ENCODE measurements around the gene PACSIN1. TPM values are rescaled to one million over a fixed set of nuclear protein-coding genes. Genes with fewer than 3 reads are reported as not detected.

PACSIN1 gene
- total RNA-seq, 1 donor from 2014 or later, result not detected

- Mint-ChIP-seq H3K9me3 (no peaks in the 10 kb centered on the region), H3K36me3 (ENCODE audit: low read depth) (no peaks in the 10 kb centered on the region), H3K4me3 (ENCODE audit: low read depth) (no peak overlapping the region), H3K4me1 (ENCODE audit: low read depth) (peaks cover 6% of the 10 kb centered on the region), H3K27me3 (ENCODE audit: low read depth) (peaks cover 19% of the 10 kb centered on the region), H3K27ac (no peak overlapping the region)
- DNase-seq (ENCODE audit: low spot score), result no peak
- intact Hi-C loops (cut with micrococcal nuclease), result no loop called here
Measured at GRCh38 chr6:34462551-34462971, 3.3 kb upstream of the PACSIN1 start.

DNA sequence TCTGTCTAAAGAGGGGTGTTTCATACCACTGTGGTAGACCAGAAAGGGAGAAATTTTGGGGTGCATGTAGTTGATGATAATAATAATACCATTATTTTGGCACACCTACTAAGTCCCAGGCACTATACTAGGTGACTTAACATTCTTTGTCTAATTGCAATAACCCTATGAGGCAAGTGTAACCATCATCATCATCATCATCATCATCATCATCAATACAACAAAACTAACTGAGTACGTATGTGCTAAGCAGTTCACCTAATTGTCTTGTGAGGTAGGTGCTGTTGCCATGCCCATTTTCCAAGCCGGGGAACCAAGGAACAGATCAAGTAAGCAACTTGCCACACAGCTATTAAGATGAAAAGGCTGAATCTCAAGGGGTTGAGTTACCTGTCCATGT lies 2.6 kb upstream of the PACSIN1 start:
- Mint-ChIP-seq H3K36me3 (ENCODE audit: low read depth) (no peaks in the 10 kb centered on the region), H3K27me3 (ENCODE audit: low read depth) (peaks cover 19% of the 10 kb centered on the region), H3K4me3 (ENCODE audit: low read depth) (no peak overlapping the region), H3K4me1 (ENCODE audit: low read depth) (peaks cover 6% of the 10 kb centered on the region), H3K9me3 (no peaks in the 10 kb centered on the region), H3K27ac (no peak overlapping the region)
- no peak for DNase-seq (ENCODE audit: low spot score)
- intact Hi-C loops (cut with micrococcal nuclease), result no loop called here

DNA sequence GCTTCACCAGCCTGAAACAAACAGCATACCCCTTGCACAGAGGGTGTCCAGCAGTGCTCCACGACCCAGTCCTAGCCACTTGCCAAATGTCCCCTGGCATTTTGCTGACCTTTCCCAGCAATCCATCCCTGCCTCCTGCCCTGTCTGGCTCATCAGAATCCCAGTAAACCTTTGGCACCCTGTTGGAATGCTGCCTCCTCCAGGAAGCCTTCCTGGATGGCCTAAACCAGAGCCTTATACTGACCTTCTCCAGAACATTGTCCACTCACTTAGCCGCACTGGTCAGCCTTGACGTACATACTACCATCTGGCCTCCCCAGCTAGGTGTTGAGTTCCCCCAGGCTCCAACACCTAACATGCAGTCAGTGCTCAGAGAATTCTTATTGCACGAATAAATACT lies 2.0 kb upstream of the PACSIN1 start:
- DNase-seq (ENCODE audit: low spot score), result no peak
- no peaks in the 10 kb centered on the region for H3K36me3 Mint-ChIP-seq (ENCODE audit: low read depth)
- H3K9me3 Mint-ChIP-seq, result no peaks in the 10 kb centered on the region
- no peak overlapping the region for H3K4me3 Mint-ChIP-seq (ENCODE audit: low read depth)
- intact Hi-C loops (cut with micrococcal nuclease), result no loop called here
- H3K27ac Mint-ChIP-seq, result no peak overlapping the region
- H3K4me1 Mint-ChIP-seq (ENCODE audit: low read depth), result peaks cover 6% of the 10 kb centered on the region
- H3K27me3 Mint-ChIP-seq (ENCODE audit: low read depth), result peaks cover 22% of the 10 kb centered on the region

DNA sequence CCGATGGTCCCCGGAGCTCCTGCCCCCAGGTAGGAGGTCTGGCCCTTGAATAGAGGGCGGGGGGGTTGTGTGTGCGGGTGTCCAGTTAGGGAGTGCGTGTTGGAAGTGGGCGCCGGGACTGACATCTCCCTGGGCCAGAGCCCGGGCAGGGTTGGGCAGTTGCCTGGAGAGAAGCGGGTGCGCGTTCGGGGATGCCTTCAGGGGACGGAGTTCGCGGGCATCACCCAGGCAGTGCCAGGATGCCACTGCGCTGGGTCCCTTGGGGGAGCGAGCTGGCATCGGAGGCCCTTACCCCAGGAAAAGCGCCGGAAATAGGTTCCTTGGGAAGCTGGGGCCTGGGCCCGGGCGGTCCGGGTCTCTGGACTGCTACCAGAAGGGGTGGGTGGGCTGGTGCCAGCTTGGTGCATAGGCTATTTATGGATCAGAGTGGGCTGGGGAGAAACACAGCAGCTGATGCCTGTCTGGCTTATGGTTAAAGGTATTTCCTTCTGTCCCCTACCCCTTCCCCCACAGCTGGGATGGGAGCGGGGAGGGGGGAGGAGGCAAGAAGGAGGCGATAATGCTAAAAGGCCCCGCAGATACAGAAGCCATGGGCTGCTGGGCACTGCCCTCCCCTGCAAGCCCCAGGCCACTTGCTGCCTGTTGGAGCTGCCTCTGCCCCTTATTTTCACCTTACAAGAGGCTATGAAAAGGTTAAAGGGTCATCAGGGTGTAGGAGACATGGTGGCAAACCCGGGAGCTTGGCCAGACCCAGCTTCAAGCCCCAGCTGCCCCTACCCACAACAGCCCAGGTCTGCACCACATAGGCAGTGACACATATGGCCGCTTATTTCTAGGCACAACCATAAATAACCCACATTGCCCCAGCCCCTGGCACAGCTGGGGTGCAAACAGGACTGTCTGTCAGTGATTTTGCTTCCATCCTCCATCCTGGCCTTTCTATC lies 638 bp downstream of the PACSIN1 start:
- Mint-ChIP-seq H3K36me3 (ENCODE audit: low read depth) (no peaks in the 10 kb centered on the region), H3K27me3 (ENCODE audit: low read depth) (peaks cover 22% of the 10 kb centered on the region), H3K4me3 (ENCODE audit: low read depth) (no peak overlapping the region), H3K27ac (no peak overlapping the region), H3K4me1 (ENCODE audit: low read depth) (peaks cover 6% of the 10 kb centered on the region), H3K9me3 (no peaks in the 10 kb centered on the region)
- intact Hi-C loops (cut with micrococcal nuclease), result no loop called here
- no peak for DNase-seq (ENCODE audit: low spot score)

DNA sequence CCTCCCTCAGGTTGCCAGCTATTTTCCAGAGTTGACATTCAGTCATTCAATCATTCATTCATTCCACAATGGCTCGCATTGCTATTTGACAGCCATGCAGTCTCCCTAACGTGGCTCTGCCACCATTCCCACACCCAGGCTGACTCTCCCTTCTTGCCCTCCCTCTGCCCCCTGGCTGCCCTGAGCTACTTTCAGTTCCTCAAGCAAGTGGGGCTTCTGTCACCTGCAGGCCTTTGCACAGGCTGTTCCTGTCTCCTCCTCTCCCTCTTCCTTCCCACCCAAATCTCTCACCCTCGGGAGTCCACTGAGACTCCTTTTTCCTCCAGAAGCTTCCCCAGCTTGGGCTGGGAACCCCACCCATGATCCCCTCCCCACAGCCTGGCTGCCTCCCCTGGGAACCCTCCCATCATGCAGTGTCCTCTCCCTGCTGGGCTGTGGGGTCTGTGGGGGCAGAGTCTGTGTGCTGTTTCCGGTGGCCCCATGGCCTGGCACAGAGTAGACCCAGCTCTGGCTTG lies 2.6 kb downstream of the PACSIN1 start:
- Mint-ChIP-seq H3K27me3 (ENCODE audit: low read depth) (peaks cover 19% of the 10 kb centered on the region), H3K4me3 (ENCODE audit: low read depth) (no peak overlapping the region), H3K9me3 (no peaks in the 10 kb centered on the region), H3K4me1 (ENCODE audit: low read depth) (peaks cover 6% of the 10 kb centered on the region), H3K27ac (no peak overlapping the region), H3K36me3 (ENCODE audit: low read depth) (no peaks in the 10 kb centered on the region)
- intact Hi-C loops (cut with micrococcal nuclease), result no loop called here
- DNase-seq (ENCODE audit: low spot score), result no peak

- H3K4me3 Mint-ChIP-seq (ENCODE audit: low read depth), result no peak overlapping the region
- H3K27me3 Mint-ChIP-seq (ENCODE audit: low read depth), result peaks cover 19% of the 10 kb centered on the region
- peaks cover 6% of the 10 kb centered on the region for H3K4me1 Mint-ChIP-seq (ENCODE audit: low read depth)
- H3K27ac Mint-ChIP-seq, result no peak overlapping the region
- DNase-seq (ENCODE audit: low spot score), result no peak
- no peaks in the 10 kb centered on the region for H3K9me3 Mint-ChIP-seq
- intact Hi-C loops (cut with micrococcal nuclease), result no loop called here
- H3K36me3 Mint-ChIP-seq (ENCODE audit: low read depth), result no peaks in the 10 kb centered on the region
Measured at GRCh38 chr6:34469499-34469898, 3.6 kb downstream of the PACSIN1 start.

DNA sequence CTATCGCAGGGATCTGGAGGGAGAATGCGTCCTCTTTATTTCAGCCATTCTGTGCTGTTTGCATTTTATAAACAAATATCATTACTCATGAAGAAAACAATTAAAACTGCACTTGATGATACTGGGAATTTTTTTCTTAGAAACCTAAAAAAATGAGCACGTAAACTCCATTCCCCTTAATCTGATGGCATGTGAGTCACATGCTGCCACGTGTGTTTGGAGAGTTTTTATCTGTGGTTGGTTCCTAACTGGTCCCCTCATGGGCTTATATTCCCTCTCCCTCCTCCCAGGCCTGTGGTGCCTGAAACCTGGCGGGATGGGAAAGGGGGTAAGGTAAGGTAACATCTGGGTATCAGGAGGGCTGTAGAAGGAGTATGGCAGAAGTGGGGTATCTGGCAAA lies 6.5 kb downstream of the PACSIN1 start:
- Mint-ChIP-seq H3K4me3 (ENCODE audit: low read depth) (no peak overlapping the region), H3K9me3 (no peaks in the 10 kb centered on the region), H3K27ac (no peak overlapping the region), H3K36me3 (ENCODE audit: low read depth) (no peaks in the 10 kb centered on the region), H3K4me1 (ENCODE audit: low read depth) (no peaks in the 10 kb centered on the region), H3K27me3 (ENCODE audit: low read depth) (peaks cover 3% of the 10 kb centered on the region)
- DNase-seq (ENCODE audit: low spot score), result no peak
- intact Hi-C loops (cut with micrococcal nuclease), result no loop called here

- Mint-ChIP-seq H3K27ac (no peak overlapping the region), H3K9me3 (no peaks in the 10 kb centered on the region), H3K4me3 (ENCODE audit: low read depth) (no peak overlapping the region), H3K36me3 (ENCODE audit: low read depth) (no peaks in the 10 kb centered on the region), H3K27me3 (ENCODE audit: low read depth) (no peaks in the 10 kb centered on the region), H3K4me1 (ENCODE audit: low read depth) (no peaks in the 10 kb centered on the region)
- intact Hi-C loops (cut with micrococcal nuclease), result no loop called here
- DNase-seq (ENCODE audit: low spot score), result no peak
Measured at GRCh38 chr6:34473967-34474366, 8.1 kb downstream of the PACSIN1 start.

DNA sequence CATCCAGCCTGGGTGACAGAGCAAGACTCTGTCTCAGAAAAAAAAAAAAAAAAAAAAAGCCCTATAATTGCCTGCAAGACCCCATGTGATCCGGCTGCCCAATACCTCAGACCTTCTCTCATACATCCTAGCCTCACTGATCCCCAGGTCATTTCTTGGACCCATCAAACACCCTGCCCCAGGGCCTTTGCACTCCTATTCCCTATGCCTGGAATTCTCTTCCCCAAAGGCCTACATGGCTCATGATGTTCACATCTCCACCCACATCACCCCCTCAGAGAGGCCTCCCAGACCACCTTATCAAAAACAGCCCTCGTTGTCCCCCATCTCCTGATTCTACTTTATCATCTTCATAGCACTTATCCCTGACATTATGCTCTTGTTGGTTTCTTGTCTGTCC lies 8.9 kb downstream of the PACSIN1 start:
- H3K4me3 Mint-ChIP-seq (ENCODE audit: low read depth), result no peak overlapping the region
- intact Hi-C loops (cut with micrococcal nuclease), result no loop called here
- H3K27me3 Mint-ChIP-seq (ENCODE audit: low read depth), result no peaks in the 10 kb centered on the region
- H3K36me3 Mint-ChIP-seq (ENCODE audit: low read depth), result no peaks in the 10 kb centered on the region
- DNase-seq (ENCODE audit: low spot score), result no peak
- no peaks in the 10 kb centered on the region for H3K9me3 Mint-ChIP-seq
- H3K27ac Mint-ChIP-seq, result no peak overlapping the region
- H3K4me1 Mint-ChIP-seq (ENCODE audit: low read depth), result no peaks in the 10 kb centered on the region

GRCh38 chr6:34475238-34475682 lies 9.4 kb downstream of the PACSIN1 start:
- no peaks in the 10 kb centered on the region for H3K36me3 Mint-ChIP-seq (ENCODE audit: low read depth)
- no peak overlapping the region for H3K27ac Mint-ChIP-seq
- no peaks in the 10 kb centered on the region for H3K4me1 Mint-ChIP-seq (ENCODE audit: low read depth)
- no peak overlapping the region for H3K4me3 Mint-ChIP-seq (ENCODE audit: low read depth)
- H3K27me3 Mint-ChIP-seq (ENCODE audit: low read depth), result no peaks in the 10 kb centered on the region
- DNase-seq (ENCODE audit: low spot score), result no peak
- intact Hi-C loops (cut with micrococcal nuclease), result no loop called here
- H3K9me3 Mint-ChIP-seq, result no peaks in the 10 kb centered on the region

DNA sequence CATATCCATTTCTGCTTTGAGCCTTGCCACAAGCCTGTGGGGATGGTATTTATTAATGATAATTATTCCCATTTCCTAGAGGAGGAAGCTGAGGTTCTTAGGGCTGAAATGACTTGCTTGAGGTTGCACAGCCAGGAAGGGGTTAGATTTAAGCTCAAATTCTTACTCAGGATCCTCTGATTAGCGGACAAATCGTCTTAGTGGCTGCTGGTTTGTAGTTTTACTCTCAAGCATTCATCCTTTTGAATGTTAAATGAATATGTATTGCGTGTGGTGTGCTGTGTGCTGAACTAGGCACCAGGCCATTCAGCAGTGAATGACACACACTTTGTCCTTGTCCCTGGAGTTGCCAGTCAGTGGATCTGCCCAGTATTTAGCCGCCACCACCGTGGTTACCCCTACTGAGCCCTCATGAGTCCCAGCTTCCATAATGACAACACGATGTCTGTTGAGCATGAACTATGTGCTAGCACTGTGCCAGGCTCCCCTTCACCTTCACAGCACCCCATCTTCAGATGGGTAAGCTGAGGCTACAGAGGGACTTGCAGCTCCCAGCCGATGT lies 10.0 kb downstream of the PACSIN1 start:
- Mint-ChIP-seq H3K4me3 (ENCODE audit: low read depth) (no peak overlapping the region), H3K27me3 (ENCODE audit: low read depth) (no peaks in the 10 kb centered on the region), H3K27ac (no peak overlapping the region), H3K9me3 (no peaks in the 10 kb centered on the region), H3K36me3 (ENCODE audit: low read depth) (no peaks in the 10 kb centered on the region), H3K4me1 (ENCODE audit: low read depth) (no peaks in the 10 kb centered on the region)
- no peak for DNase-seq (ENCODE audit: low spot score)
- intact Hi-C loops (cut with micrococcal nuclease), result no loop called here

DNA sequence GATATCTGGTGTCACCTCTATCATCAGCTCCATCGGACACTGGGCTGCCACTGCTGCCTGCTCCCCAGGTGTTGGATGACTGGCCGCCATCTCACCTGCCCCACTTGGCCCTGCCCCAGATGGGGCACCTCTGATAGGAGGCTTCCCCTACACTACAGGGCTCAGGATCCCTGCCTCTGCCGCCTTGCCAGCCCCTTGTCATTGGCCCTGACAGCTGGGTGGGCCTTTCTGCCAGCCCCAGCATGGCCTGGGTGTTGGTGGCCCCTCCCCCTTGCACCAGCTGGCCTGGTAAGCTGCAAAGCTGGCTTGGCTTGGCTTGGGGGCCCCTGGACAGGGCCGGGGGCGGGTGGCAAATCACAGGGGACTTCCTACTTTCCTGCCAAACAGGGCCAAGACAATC lies 10.6 kb downstream of the PACSIN1 start:
- Mint-ChIP-seq H3K27me3 (ENCODE audit: low read depth) (no peaks in the 10 kb centered on the region), H3K4me3 (ENCODE audit: low read depth) (no peak overlapping the region), H3K27ac (no peak overlapping the region), H3K9me3 (no peaks in the 10 kb centered on the region), H3K36me3 (ENCODE audit: low read depth) (no peaks in the 10 kb centered on the region), H3K4me1 (ENCODE audit: low read depth) (no peaks in the 10 kb centered on the region)
- intact Hi-C loops (cut with micrococcal nuclease), result no loop called here
- DNase-seq (ENCODE audit: low spot score), result no peak

DNA sequence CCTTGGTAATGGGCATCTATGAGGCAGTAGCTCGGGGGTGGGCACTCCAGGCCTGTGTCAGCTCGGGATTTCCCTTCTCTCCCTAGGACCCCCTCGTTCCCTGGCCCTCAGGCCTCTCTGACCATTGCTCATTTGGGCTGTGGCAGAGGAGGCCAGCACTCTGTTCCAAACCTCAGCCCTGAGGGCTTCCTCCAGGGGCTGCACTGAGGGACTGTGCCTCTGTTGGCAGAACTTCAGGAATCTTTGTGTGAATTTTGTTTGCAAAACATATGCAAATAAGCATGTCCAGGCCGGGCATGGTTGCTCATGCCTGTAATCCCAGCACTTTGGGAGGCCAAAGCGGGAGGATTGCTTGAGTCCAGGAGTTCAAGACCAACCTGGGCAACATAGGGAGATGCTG lies 11.0 kb downstream of the PACSIN1 start:
- Mint-ChIP-seq H3K36me3 (ENCODE audit: low read depth) (no peaks in the 10 kb centered on the region), H3K4me3 (ENCODE audit: low read depth) (no peak overlapping the region), H3K27me3 (ENCODE audit: low read depth) (no peaks in the 10 kb centered on the region), H3K9me3 (no peaks in the 10 kb centered on the region), H3K27ac (no peak overlapping the region), H3K4me1 (ENCODE audit: low read depth) (no peaks in the 10 kb centered on the region)
- no peak for DNase-seq (ENCODE audit: low spot score)
- intact Hi-C loops (cut with micrococcal nuclease), result no loop called here
